BJ (cell line): Measurements from ENCODE around the gene EID1. TPM values are rescaled to one million over a fixed set of nuclear protein-coding genes. Genes with fewer than 3 reads are reported as not detected.

ENCODE experiments used
- CTCF ChIA-PET: fragments of 350-600 bp; formaldehyde crosslinking; extraction: SDS; loops from one replicate; lab custom pipeline; 2021; ENCODE audit warnings: antibody characterized with exemption, inconsistent platforms; lab: Yijun Ruan, JAX
- POLR2A ChIA-PET: fragments of 300-600 bp; sonication (Branson Sonifier 250); formaldehyde crosslinking; extraction: SDS; loops from one replicate; lab custom pipeline; 2021; ENCODE audit warnings: antibody characterized with exemption; lab: Charles Lee
- DNase-seq: peaks from one replicate; pipeline ENCODE4 v3.0.0-alpha.2; 2011; ENCODE audit warnings: low read depth
- H3K27me3 ChIP-seq: 2 replicates; pipeline ENCODE4 v1.6.0; 2011; ENCODE audit warnings: low read length; ENCODE audit not compliant: control insufficient read depth, insufficient read depth
- H3K36me3 ChIP-seq: 2 replicates; pipeline ENCODE4 v1.5.1; 2011; ENCODE audit warnings: low read length; ENCODE audit not compliant: control insufficient read depth, insufficient read depth
- H3K4me3 ChIP-seq: 2 replicates; pipeline ENCODE4 v1.5.1; 2011; ENCODE audit warnings: low read depth, mild to moderate bottlenecking, control low read depth, low read length
- polyA plus RNA-seq: library from polyadenylated mRNA; depleted of rRNA; stranded (reverse); fragments of >200 nt; gene quantifications from 2 replicates; pipeline ENCODE4 v1.2.3, GENCODE V29; 2011
- TF ChIP-seq, protein P1 (sequence below): IDR thresholded peaks from 2 replicates; pipeline ENCODE4 v1.5.1; 2011; ENCODE audit warnings: low read depth, mild to moderate bottlenecking, control low read depth, inconsistent platforms, low read length, moderate library complexity; ENCODE audit not compliant: insufficient read depth

Gene EID1
- polyA plus RNA-seq, 1 experiment = 165 TPM

DNA sequence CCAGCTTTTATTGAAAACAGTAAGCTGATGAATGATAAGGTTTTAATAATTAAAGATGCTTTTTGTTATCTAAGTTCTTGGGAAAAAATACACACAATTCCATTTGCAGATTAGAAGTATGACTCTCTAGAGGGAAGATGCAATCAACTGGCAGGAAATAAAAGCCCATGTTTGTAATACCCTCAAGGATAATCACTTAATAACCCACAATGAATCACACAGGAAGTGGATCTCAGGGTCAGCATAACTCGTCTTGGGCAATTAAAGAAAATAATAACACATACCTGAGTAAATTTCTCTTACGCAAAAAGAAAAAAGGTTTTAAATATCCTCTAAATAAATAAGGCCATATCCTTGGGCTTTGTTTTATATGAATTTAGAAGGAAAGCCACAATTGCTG, 9.4 kb upstream of the EID1 start:
- ChIA-PET CTCF (interaction anchor here (0.8 to 1.1 kb wide), 2 partner anchors 9 to 543 kb away, joined by 3 to 4 read pairs; partner anchors contain the start of gene EID1), POLR2A (no interaction called here)
- TF ChIP-seq, protein P1, sequence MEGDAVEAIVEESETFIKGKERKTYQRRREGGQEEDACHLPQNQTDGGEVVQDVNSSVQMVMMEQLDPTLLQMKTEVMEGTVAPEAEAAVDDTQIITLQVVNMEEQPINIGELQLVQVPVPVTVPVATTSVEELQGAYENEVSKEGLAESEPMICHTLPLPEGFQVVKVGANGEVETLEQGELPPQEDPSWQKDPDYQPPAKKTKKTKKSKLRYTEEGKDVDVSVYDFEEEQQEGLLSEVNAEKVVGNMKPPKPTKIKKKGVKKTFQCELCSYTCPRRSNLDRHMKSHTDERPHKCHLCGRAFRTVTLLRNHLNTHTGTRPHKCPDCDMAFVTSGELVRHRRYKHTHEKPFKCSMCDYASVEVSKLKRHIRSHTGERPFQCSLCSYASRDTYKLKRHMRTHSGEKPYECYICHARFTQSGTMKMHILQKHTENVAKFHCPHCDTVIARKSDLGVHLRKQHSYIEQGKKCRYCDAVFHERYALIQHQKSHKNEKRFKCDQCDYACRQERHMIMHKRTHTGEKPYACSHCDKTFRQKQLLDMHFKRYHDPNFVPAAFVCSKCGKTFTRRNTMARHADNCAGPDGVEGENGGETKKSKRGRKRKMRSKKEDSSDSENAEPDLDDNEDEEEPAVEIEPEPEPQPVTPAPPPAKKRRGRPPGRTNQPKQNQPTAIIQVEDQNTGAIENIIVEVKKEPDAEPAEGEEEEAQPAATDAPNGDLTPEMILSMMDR = no peak

DNA sequence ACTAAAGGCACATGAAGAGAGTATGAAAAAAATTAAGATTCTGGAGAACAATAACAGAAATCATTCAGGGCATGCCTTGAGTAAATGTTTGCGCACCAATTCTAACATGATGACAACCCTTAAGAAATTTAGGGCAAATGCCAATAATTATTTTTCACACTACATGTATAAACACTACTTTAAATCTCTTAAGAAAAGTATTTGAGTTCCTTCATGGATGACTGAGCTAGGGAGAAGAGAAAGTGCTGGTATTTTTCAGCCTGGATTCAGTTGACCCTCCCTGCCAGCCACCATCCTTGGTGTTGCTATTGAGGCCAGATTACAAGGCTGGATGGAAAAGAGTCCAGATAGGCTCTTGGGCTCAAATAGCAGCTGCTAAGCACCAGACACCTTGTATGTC, 8.0 kb upstream of the EID1 start:
- ChIA-PET POLR2A (no interaction called here), CTCF (interaction anchor here (0.6 to 3.3 kb wide), 5 partner anchors 8 to 105 kb away, joined by 3 to 11 read pairs (median 3); partner anchors contain the start of gene EID1)
- H3K36me3 ChIP-seq = no peaks in the 10 kb centered on the region
- no peak for DNase-seq
- no peak overlapping the region for H3K4me3 ChIP-seq
- TF ChIP-seq, protein P1 = no peak
- no peaks in the 10 kb centered on the region for H3K27me3 ChIP-seq

More for the DNA sequence above, 9.4 kb upstream of the EID1 start:
- H3K36me3 ChIP-seq = no peaks in the 10 kb centered on the region
- H3K4me3 ChIP-seq = no peak overlapping the region
- DNase-seq = peak; percentile 64
- H3K27me3 ChIP-seq = no peaks in the 10 kb centered on the region

DNA sequence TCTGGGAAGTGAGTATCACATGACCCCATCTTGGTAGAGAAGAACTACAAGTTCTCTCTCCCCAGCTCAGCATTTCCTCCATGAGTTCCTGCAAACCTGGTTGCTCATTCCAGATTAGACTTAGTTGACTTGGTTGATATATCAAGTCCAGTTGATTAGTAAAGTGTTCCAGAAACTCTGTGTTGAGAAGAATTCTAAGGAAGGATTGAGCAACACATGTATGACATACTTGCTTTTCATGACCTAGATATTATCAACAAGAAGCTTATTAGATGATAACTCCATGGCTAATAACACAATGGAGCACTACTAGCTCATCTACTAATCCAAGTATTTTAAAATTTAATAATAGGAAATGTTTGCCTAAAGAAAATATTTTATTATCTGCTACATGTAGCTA, 6.4 kb upstream of the EID1 start:
- Histone ChIP-seq H3K36me3 (no peaks in the 10 kb centered on the region), H3K4me3 (no peak overlapping the region), H3K27me3 (no peaks in the 10 kb centered on the region)
- CTCF ChIA-PET = interaction anchor here (3.3 kb wide), 1 partner anchor 10 kb away, joined by 11 read pairs; no protein-coding TSS in a partner anchor
- POLR2A ChIA-PET = no interaction called here
- no peak for DNase-seq
- TF ChIP-seq, protein P1 = no peak

DNA sequence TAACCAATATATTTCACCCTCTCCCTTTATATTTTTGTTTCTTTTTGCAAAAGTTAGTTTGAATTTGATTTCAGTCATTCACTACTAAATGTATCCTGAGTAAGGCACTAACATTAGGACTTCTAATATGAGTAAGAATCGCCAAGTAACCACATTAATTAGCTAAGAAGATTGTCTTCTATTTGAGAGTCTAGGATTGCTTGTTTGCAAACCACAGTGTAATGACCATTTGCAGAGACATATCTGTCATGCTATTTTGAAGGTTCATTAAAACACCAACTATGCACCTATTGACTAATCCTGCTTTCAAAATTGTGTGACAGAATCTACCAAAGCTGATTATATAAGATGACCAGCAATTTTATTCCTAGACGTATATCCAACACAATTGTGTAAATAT, 5.3 kb upstream of the EID1 start:
- TF ChIP-seq, protein P1 = no peak
- H3K4me3 ChIP-seq = no peak overlapping the region
- no peaks in the 10 kb centered on the region for H3K27me3 ChIP-seq
- ChIA-PET POLR2A (no interaction called here), CTCF (interaction anchor here (3.3 kb wide), 1 partner anchor 11 kb away, joined by 11 read pairs; no protein-coding TSS in a partner anchor)
- H3K36me3 ChIP-seq = no peaks in the 10 kb centered on the region
- DNase-seq = no peak

DNA sequence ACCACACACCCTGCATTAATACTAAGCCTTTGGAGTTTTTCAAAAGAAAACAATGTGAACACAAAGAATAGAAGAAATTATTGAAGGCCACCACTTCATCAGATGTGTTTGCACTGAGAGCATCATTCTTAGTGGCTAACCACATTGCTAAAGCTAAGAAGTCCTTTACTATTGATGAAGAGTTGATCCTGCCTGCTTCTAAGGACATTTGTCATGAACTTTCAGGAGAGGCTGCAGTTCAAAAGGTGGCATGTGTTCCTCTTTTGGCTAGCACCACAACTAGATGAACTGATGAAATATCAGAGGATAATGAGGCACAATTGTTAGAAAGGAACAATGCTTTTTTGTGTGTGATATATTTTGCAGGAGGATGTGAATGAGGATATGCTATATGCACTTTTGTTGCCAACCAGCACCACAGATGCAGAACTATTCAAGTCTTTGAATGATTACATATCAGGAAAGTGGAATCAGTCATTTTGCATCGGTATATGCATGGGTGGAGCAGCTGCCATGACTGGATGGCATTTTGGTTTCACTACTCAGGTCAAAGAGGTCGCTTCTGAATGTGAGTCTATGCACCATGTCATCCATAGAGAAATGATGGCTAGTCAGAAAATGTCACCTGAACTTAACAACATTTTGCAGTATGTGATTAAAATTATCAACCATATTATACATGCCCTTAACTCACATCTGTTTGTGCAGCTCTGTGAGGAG, 2.5 kb upstream of the EID1 start:
- TF ChIP-seq, protein P1 = no peak
- Histone ChIP-seq H3K27me3 (no peaks in the 10 kb centered on the region), H3K4me3 (no peak overlapping the region), H3K36me3 (no peaks in the 10 kb centered on the region)
- no peak for DNase-seq
- CTCF ChIA-PET = interaction anchor here (0.8 to 1.2 kb wide), 2 partner anchors 90 to 159 kb away, joined by 3 to 4 read pairs; no protein-coding TSS in a partner anchor
- POLR2A ChIA-PET = no interaction called here
